HG02571 (cell line): ENCODE data around the gene MT1F.
"Not testable (repeated sequence)": the region's sequence is repeated elsewhere in the genome, so short reads cannot be mapped to it uniquely, and the experiment has no call there.

ENCODE experiments used
- ATAC-seq: cut with Tn5 transposase; IDR thresholded peaks from one replicate; pipeline ENCODE4 v1.9.1; 2021; ENCODE audit warnings: mild to moderate bottlenecking, moderate library complexity; ENCODE audit not compliant: unreplicated experiment

The MT1F gene

GRCh38 chr16:56669840-56670619 lies 12.3 kb downstream of the MT1F start:
- no peak for ATAC-seq

- no peak for ATAC-seq
These were observed 12.8 kb downstream of the MT1F start for GRCh38 chr16:56670620-56670934.

- not testable (repeated sequence) for ATAC-seq
These were observed 13.9 kb downstream of the MT1F start for GRCh38 chr16:56671691-56672090.

GRCh38 chr16:56672171-56672570 lies 14.4 kb downstream of the MT1F start:
- not testable (repeated sequence) for ATAC-seq

- ATAC-seq = no peak
These were observed 15.2 kb downstream of the MT1F start for GRCh38 chr16:56672761-56673536.

- ATAC-seq = no peak
These were observed 16.2 kb downstream of the MT1F start for GRCh38 chr16:56673921-56674320.

GRCh38 chr16:56674570-56674969 lies 16.8 kb downstream of the MT1F start:
- ATAC-seq = not testable (repeated sequence)

GRCh38 chr16:56675685-56676210 lies 18.0 kb downstream of the MT1F start:
- no peak for ATAC-seq

GRCh38 chr16:56677474-56677873 lies 19.7 kb downstream of the MT1F start:
- no peak for ATAC-seq

GRCh38 chr16:56679078-56679730 lies 21.4 kb downstream of the MT1F start:
- ATAC-seq = no peak

GRCh38 chr16:56679818-56680217 lies 22.1 kb downstream of the MT1F start:
- ATAC-seq = no peak

- peak; percentile 97 for ATAC-seq
These were observed 24.4 kb downstream of the MT1F start, which contains the start of gene MT1X for GRCh38 chr16:56681939-56682702. Gene MT1X (plus strand): TSS chr16:56682470. CDS start chr16:56682541, 71 bp downstream.

GRCh38 chr16:56682703-56683397 lies 25.1 kb downstream of the MT1F start:
- no peak for ATAC-seq

- no peak for ATAC-seq
These were observed 25.8 kb downstream of the MT1F start for GRCh38 chr16:56683424-56684172.

- ATAC-seq = no peak
These were observed 26.6 kb downstream of the MT1F start for GRCh38 chr16:56684256-56684925.

GRCh38 chr16:56684926-56685590 lies 27.3 kb downstream of the MT1F start:
- no peak for ATAC-seq

- no peak for ATAC-seq
These were observed 29.0 kb downstream of the MT1F start for GRCh38 chr16:56686758-56687157.

- no peak for ATAC-seq
These were observed 31.0 kb downstream of the MT1F start for GRCh38 chr16:56688762-56689161.
